Adrenal gland (tissue), 5 donors: ENCODE measurements around the gene APBB2.

Experiments
- POLR2A ChIP-seq, 2 donors: fragments of 450-650 bp; IDR thresholded peaks; one replicate each; pipeline ENCODE4 v1.6.1; 2017; ENCODE audit warnings: antibody characterized with exemption in 2 of 2, mild to moderate bottlenecking in 2 of 2, moderate library complexity in 1 of 2
- TF ChIP-seq, protein P1 (sequence below), 6 experiments: fragments of 450-650 bp in 4 of 6; fragments of 200-600 bp in 2 of 6; sonication (generic) in 1 of 6; IDR thresholded peaks; 1 replicate in 5 of 6; 2 replicates in 1 of 6; pipeline versions ENCODE4 v1.5.1 to v1.8.0; 2016 to 2021; ENCODE audit warnings: antibody characterized with exemption in 6 of 6, mild to moderate bottlenecking in 2 of 6, moderate library complexity in 1 of 6
- donor health status: DM: no; HTN: no; CAD: no.

DNA sequence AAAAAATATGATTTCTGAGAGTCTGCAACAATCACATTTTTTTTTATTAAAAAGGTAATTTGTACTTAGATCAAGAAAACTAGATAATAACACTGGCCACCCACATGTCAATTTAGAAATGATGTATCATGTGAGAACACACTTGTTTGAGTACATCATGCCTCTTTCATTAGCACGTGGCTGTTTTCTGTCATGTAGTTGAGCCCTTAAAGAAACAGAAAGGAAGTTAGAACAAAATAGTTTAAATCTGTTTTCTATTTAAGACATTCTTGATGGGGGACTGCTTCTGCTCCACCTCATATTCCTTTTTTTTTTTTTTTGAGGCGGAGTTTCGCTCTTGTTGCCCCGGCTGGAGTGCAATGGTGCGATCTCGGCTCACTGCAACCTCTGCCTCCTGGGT lies 257.1 kb downstream of the APBB2 start:
- no peak for TF ChIP-seq POLR2A (IDR thresholded peaks at IDR 0.05)
- TF ChIP-seq, protein P1, sequence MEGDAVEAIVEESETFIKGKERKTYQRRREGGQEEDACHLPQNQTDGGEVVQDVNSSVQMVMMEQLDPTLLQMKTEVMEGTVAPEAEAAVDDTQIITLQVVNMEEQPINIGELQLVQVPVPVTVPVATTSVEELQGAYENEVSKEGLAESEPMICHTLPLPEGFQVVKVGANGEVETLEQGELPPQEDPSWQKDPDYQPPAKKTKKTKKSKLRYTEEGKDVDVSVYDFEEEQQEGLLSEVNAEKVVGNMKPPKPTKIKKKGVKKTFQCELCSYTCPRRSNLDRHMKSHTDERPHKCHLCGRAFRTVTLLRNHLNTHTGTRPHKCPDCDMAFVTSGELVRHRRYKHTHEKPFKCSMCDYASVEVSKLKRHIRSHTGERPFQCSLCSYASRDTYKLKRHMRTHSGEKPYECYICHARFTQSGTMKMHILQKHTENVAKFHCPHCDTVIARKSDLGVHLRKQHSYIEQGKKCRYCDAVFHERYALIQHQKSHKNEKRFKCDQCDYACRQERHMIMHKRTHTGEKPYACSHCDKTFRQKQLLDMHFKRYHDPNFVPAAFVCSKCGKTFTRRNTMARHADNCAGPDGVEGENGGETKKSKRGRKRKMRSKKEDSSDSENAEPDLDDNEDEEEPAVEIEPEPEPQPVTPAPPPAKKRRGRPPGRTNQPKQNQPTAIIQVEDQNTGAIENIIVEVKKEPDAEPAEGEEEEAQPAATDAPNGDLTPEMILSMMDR (IDR thresholded peaks at IDR 0.05) = no peak
